OCI-LY3 (cell line): ENCODE results near the gene HECTD1.
"Not testable (repeated sequence)": the region's sequence is repeated elsewhere in the genome, so short reads cannot be mapped to it uniquely, and the experiment has no call there.

Experiments used
- H2AFZ ChIP-seq: fragments of 200-600, 300-600 bp; shearing (Covaris generic); 2 replicates; pipeline ENCODE4 v1.6.0; 2014; ENCODE audit warnings: antibody characterized with exemption, low read depth, low read length
- H3K27ac ChIP-seq: fragments of 200-600, 300-600 bp; sonication (generic); 2 replicates; pipeline ENCODE4 v1.5.1; 2014; ENCODE audit warnings: mild to moderate bottlenecking, low read length, moderate library complexity, mixed read lengths
- H3K27me3 ChIP-seq: fragments of 200-600, 300-600 bp; sonication (generic); 2 replicates; pipeline ENCODE4 v1.6.1; 2014; ENCODE audit warnings: low read depth, low read length, mixed read lengths
- H3K36me3 ChIP-seq: fragments of 200-600, 300-600 bp; sonication (generic); replicated peaks from 2 replicates; pipeline ENCODE3; 2014; ENCODE audit warnings: low read depth, low read length, mixed read lengths
- H3K4me1 ChIP-seq: fragments of 300-600, 200-600 bp; sonication (generic); 2 replicates; pipeline ENCODE4 v1.6.1; 2014; ENCODE audit warnings: low read length, mixed read lengths
- H3K4me2 ChIP-seq: fragments of 200-600, 300-600 bp; sonication (generic); 2 replicates; pipeline ENCODE4 v1.6.1; 2014; ENCODE audit warnings: low read length, mixed read lengths
- H3K4me3 ChIP-seq: fragments of 300-600, 200-600 bp; sonication (generic); 2 replicates; pipeline ENCODE4 v1.5.1; 2014; ENCODE audit warnings: antibody characterized with exemption, mild to moderate bottlenecking, low read length, moderate library complexity
- H3K79me2 ChIP-seq: fragments of 300-600, 200-600 bp; shearing (Covaris generic); 2 replicates; pipeline ENCODE4 v1.6.1; 2014; ENCODE audit warnings: mild to moderate bottlenecking, low read length, mixed read lengths
- H3K9ac ChIP-seq: fragments of 300-600, 200-600 bp; shearing (Covaris generic); 2 replicates; pipeline ENCODE4 v1.6.0; 2014; ENCODE audit warnings: mild to moderate bottlenecking, low read length, moderate library complexity
- H3K9me3 ChIP-seq: fragments of 200-600, 300-600 bp; shearing (Covaris generic); 2 replicates; pipeline ENCODE4 v1.6.1; 2014; ENCODE audit warnings: low read length, mixed read lengths; ENCODE audit not compliant: insufficient read depth
- H4K20me1 ChIP-seq: fragments of 200-600, 300-600 bp; sonication (generic); 2 replicates; pipeline ENCODE4 v1.6.1; 2016; ENCODE audit warnings: low read length, mixed read lengths; ENCODE audit not compliant: insufficient read depth
- EZH2phosphoT487 ChIP-seq: fragments of 200-600 bp; shearing (Covaris generic); IDR thresholded peaks from 2 replicates; pipeline ENCODE4 v1.6.1; 2018; ENCODE audit warnings: antibody characterized with exemption, mixed run types, low read depth
- TF ChIP-seq, protein P1 (sequence below): fragments of 200-600, 300-600 bp; sonication (generic); IDR thresholded peaks from 2 replicates; pipeline ENCODE4 v1.5.1; 2014; ENCODE audit warnings: antibody characterized with exemption, low read length, low read depth

HECTD1 gene

DNA sequence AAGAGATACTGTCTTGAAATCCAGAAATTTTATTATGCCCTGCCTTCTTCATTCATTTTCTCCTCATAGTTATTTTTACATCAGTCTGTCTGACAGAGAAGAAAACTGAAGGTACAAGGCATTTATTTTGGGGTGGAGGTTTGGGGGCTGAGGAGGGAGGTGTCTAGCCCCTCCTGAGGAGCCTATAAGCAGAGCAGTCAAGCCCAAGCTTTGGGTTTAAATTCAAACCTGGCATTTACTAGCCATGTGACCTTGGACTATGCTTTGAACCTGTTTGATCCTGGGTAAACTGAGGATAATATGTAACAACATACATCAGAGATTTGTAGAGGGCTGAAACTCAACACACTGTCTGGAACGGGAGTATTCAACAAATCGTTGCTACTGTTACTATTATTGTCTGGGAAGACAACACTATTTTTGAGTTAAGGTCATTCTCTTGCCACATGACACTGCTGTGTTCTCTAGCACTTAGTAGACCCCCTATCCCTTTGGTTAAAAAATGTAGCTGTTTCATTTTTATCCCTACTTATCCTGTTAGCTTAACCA lies 115.4 kb downstream of the HECTD1 start:
- H3K9ac ChIP-seq: no peak overlapping the region
- no peak overlapping the region for H3K4me3 ChIP-seq
- no peaks in the 10 kb centered on the region for H3K4me1 ChIP-seq
- H3K27me3 ChIP-seq: no peaks in the 10 kb centered on the region
- no peak overlapping the region for H3K27ac ChIP-seq
- H3K9me3 ChIP-seq: no peaks in the 10 kb centered on the region
- H3K79me2 ChIP-seq: no peaks in the 10 kb centered on the region
- no peaks in the 10 kb centered on the region; the same call in 1 of the 2 replicates for H4K20me1 ChIP-seq
- H3K36me3 ChIP-seq: no peaks in the 10 kb centered on the region
- H2AFZ ChIP-seq: no peak overlapping the region
- no peak overlapping the region for H3K4me2 ChIP-seq
- TF ChIP-seq EZH2phosphoT487: no peak
- TF ChIP-seq, protein P1, sequence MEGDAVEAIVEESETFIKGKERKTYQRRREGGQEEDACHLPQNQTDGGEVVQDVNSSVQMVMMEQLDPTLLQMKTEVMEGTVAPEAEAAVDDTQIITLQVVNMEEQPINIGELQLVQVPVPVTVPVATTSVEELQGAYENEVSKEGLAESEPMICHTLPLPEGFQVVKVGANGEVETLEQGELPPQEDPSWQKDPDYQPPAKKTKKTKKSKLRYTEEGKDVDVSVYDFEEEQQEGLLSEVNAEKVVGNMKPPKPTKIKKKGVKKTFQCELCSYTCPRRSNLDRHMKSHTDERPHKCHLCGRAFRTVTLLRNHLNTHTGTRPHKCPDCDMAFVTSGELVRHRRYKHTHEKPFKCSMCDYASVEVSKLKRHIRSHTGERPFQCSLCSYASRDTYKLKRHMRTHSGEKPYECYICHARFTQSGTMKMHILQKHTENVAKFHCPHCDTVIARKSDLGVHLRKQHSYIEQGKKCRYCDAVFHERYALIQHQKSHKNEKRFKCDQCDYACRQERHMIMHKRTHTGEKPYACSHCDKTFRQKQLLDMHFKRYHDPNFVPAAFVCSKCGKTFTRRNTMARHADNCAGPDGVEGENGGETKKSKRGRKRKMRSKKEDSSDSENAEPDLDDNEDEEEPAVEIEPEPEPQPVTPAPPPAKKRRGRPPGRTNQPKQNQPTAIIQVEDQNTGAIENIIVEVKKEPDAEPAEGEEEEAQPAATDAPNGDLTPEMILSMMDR: no peak

DNA sequence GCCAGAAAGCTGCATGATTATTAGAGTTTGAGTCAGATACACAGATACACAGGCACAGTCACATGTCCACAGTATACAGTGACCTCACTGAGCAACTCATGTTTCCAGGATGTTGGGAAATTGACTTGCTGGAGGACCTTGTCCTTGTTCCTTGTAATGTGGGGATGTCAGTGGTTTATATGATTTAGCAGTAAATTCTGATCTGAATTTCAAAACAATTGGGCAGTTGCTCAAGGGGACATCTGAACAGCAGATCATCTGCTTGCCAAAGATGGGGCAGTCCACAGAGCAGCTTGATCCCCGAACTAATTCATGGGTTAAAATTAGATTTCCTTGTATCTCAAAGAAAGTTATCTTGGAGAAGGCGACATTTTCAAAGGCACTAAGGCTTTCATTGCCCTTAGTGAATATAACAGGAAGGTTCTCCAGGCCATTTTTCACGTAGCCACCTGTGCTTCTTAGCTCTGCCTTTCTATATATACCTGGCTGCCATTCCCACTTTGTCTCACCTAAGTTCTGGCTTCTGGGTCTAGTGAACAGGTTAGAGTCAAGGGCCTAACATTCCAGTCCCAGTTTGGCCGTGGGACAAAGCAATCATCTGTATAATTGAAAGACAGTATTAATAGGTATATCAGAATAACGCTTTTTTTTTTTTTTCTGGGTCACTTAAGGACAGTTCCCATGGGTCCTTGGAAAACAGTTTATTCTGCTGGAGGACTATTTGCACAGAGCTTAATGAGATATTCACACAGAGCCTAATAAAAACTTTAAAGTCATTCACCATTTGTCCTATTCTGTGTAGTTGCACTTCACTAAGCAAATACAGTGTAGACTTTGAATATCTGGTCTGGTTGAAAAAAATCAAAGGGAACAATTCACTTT lies 116.5 kb downstream of the HECTD1 start:
- no peaks in the 10 kb centered on the region for H3K27me3 ChIP-seq
- no peak for TF ChIP-seq EZH2phosphoT487
- TF ChIP-seq, protein P1: no peak
- H3K27ac ChIP-seq: no peak overlapping the region
- no peak overlapping the region for H2AFZ ChIP-seq
- H3K9me3 ChIP-seq: no peaks in the 10 kb centered on the region
- H3K4me3 ChIP-seq: no peak overlapping the region
- no peaks in the 10 kb centered on the region for H3K79me2 ChIP-seq
- H3K36me3 ChIP-seq: no peaks in the 10 kb centered on the region
- no peak overlapping the region for H3K9ac ChIP-seq
- no peak overlapping the region for H3K4me2 ChIP-seq
- no peaks in the 10 kb centered on the region for H3K4me1 ChIP-seq
- no peaks in the 10 kb centered on the region; the same call in 1 of the 2 replicates for H4K20me1 ChIP-seq

GRCh38 chr14:31086466-31086865 lies 121.1 kb downstream of the HECTD1 start:
- not testable (repeated sequence) for H3K9me3 ChIP-seq, H2AFZ ChIP-seq, H4K20me1 ChIP-seq, H3K4me2 ChIP-seq, H3K27ac ChIP-seq, H3K9ac ChIP-seq, H3K36me3 ChIP-seq, H3K79me2 ChIP-seq, H3K27me3 ChIP-seq, H3K4me3 ChIP-seq
- H3K4me1 ChIP-seq: peaks cover 10% of the 10 kb centered on the region

- no peaks in the 10 kb centered on the region for H3K79me2 ChIP-seq
- no peak overlapping the region for H2AFZ ChIP-seq
- H4K20me1 ChIP-seq: no peaks in the 10 kb centered on the region; the same call in 1 of the 2 replicates
- H3K4me1 ChIP-seq: peaks cover 10% of the 10 kb centered on the region
- H3K27ac ChIP-seq: no peak overlapping the region
- no peak overlapping the region for H3K9ac ChIP-seq
- no peaks in the 10 kb centered on the region for H3K9me3 ChIP-seq
- TF ChIP-seq, protein P1: no peak
- TF ChIP-seq EZH2phosphoT487: no peak
- H3K4me3 ChIP-seq: no peak overlapping the region
- H3K4me2 ChIP-seq: no peak overlapping the region
- H3K27me3 ChIP-seq: no peaks in the 10 kb centered on the region
- H3K36me3 ChIP-seq: no peaks in the 10 kb centered on the region
Observed at GRCh38 chr14:31085027-31085426, 122.6 kb downstream of the HECTD1 start.
